ENCODE results near the gene LCA5.
A peak's percentile ranks its signal among the peaks of the same experiment; 100 is the strongest.

Gene LCA5

GRCh38 chr6:79544299-79544927, 7.2 kb upstream of the LCA5 start:
- no peaks in the 10 kb centered on the region for H3K9me3 ChIP-seq (replicated peaks; ENCODE audit: insufficient read depth, low read length)
- peak; percentile 70 for DNase-seq
- peaks cover 25% of the 10 kb centered on the region for H3F3A ChIP-seq (ENCODE audit: insufficient read depth, low read length)
- H4K20me1 ChIP-seq (ENCODE audit: insufficient read depth, low read length), result no peaks in the 10 kb centered on the region
- peak overlapping the region; percentile 79 for H3K9ac ChIP-seq (ENCODE audit: low read length)
- no peaks in the 10 kb centered on the region for H3K27me3 ChIP-seq (replicated peaks; ENCODE audit: insufficient read depth, low read length)
- peak overlapping the region; percentile 97 for H3K27ac ChIP-seq (ENCODE audit: low read length)
- H3K79me2 ChIP-seq (ENCODE audit: low read length), result no peaks in the 10 kb centered on the region
- no peaks in the 10 kb centered on the region for H3K36me3 ChIP-seq (replicated peaks; ENCODE audit: insufficient read depth, low read length)
- TF ChIP-seq EZH2 (optimal IDR thresholded peaks at IDR 0.05; ENCODE audit: low read depth, low read length), result no peak
- no peak for TF ChIP-seq EZH2phosphoT487 (IDR thresholded peaks at IDR 0.05; ENCODE audit: low read length)
- TF ChIP-seq CTCF (IDR thresholded peaks at IDR 0.05; ENCODE audit: low read length), result no peak
- H2AFZ ChIP-seq (ENCODE audit: low read length), result peak overlapping the region; percentile 27; the same call in 1 of the 2 replicates
- peak overlapping the region; percentile 44 for H3K4me3 ChIP-seq (ENCODE audit: low read length)
- no peaks in the 10 kb centered on the region for H3K9me2 ChIP-seq (replicated peaks; ENCODE audit: insufficient read depth, low read length)
- peak overlapping the region; percentile 75 for H3K4me2 ChIP-seq (ENCODE audit: low read depth, low read length)
- H3K4me1 ChIP-seq (ENCODE audit: low read length), result peaks cover 31% of the 10 kb centered on the region

- Histone ChIP-seq H3K4me1 (ENCODE audit: low read length) (peaks cover 31% of the 10 kb centered on the region), H3F3A (ENCODE audit: insufficient read depth, low read length) (peaks cover 25% of the 10 kb centered on the region), H3K9ac (ENCODE audit: low read length) (peak overlapping the region; percentile 79), H3K4me3 (ENCODE audit: low read length) (peak overlapping the region; percentile 44), H3K36me3 (replicated peaks; ENCODE audit: insufficient read depth, low read length) (no peaks in the 10 kb centered on the region), H2AFZ (ENCODE audit: low read length) (peak overlapping the region; percentile 27; the same call in 1 of the 2 replicates), H3K9me3 (replicated peaks; ENCODE audit: insufficient read depth, low read length) (no peaks in the 10 kb centered on the region), H3K27me3 (replicated peaks; ENCODE audit: insufficient read depth, low read length) (no peaks in the 10 kb centered on the region), H3K9me2 (replicated peaks; ENCODE audit: insufficient read depth, low read length) (no peaks in the 10 kb centered on the region), H3K4me2 (ENCODE audit: low read depth, low read length) (peak overlapping the region; percentile 75), H3K79me2 (ENCODE audit: low read length) (no peaks in the 10 kb centered on the region), H4K20me1 (ENCODE audit: insufficient read depth, low read length) (no peaks in the 10 kb centered on the region), H3K27ac (ENCODE audit: low read length) (peak overlapping the region; percentile 97)
- TF ChIP-seq EZH2 (optimal IDR thresholded peaks at IDR 0.05; ENCODE audit: low read depth, low read length) (no peak), EZH2phosphoT487 (IDR thresholded peaks at IDR 0.05; ENCODE audit: low read length) (no peak), CTCF (IDR thresholded peaks at IDR 0.05; ENCODE audit: low read length) (no peak)
- DNase-seq, result no peak
These were observed 6.7 kb upstream of the LCA5 start for GRCh38 chr6:79543886-79544285.

GRCh38 chr6:79543411-79543810, 6.2 kb upstream of the LCA5 start:
- TF ChIP-seq CTCF (IDR thresholded peaks at IDR 0.05; ENCODE audit: low read length), result no peak
- no peak for TF ChIP-seq EZH2phosphoT487 (IDR thresholded peaks at IDR 0.05; ENCODE audit: low read length)
- no peak for TF ChIP-seq EZH2 (optimal IDR thresholded peaks at IDR 0.05; ENCODE audit: low read depth, low read length)
- Histone ChIP-seq H3K9me2 (replicated peaks; ENCODE audit: insufficient read depth, low read length) (no peaks in the 10 kb centered on the region), H3K36me3 (replicated peaks; ENCODE audit: insufficient read depth, low read length) (no peaks in the 10 kb centered on the region), H3K27me3 (replicated peaks; ENCODE audit: insufficient read depth, low read length) (no peaks in the 10 kb centered on the region), H2AFZ (ENCODE audit: low read length) (no peak overlapping the region), H3K79me2 (ENCODE audit: low read length) (no peaks in the 10 kb centered on the region), H3K9me3 (replicated peaks; ENCODE audit: insufficient read depth, low read length) (no peaks in the 10 kb centered on the region), H3F3A (ENCODE audit: insufficient read depth, low read length) (peaks cover 25% of the 10 kb centered on the region), H3K27ac (ENCODE audit: low read length) (peak overlapping the region; percentile 97), H3K4me1 (ENCODE audit: low read length) (peaks cover 33% of the 10 kb centered on the region), H4K20me1 (ENCODE audit: insufficient read depth, low read length) (no peaks in the 10 kb centered on the region), H3K9ac (ENCODE audit: low read length) (peak overlapping the region; percentile 79), H3K4me2 (ENCODE audit: low read depth, low read length) (peak overlapping the region; percentile 75; the same call in 1 of the 2 replicates), H3K4me3 (ENCODE audit: low read length) (no peak overlapping the region)
- no peak for DNase-seq

Measured in MM.1S (cell line).